ENCODE data around the gene VPS72.

VPS72 gene

DNA sequence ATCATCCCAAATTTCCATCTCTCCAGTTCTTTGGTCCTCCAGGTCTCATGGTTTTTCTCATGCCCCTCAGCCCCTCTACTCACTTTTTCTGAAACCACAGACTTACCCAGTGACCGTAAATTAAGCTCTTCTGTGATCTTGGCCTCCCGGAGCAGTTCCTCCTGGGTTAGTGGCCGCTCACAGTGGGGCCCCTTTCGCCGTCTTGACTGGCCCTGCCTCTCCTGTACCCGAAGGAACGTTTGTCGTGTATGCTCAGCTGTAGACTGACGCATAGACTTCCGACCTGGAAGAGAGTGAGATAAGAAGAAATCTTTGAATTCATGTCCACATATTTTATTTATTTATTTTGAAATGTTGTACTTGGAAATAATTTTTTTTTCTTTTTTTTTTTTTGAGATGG is 5.8 kb downstream of the VPS72 start:
- Histone ChIP-seq H3K36me3 (ENCODE audit: insufficient read depth, low read length) (peaks cover 14% of the 10 kb centered on the region; the same call in 1 of the 2 replicates), H3K79me2 (ENCODE audit: control insufficient read depth, insufficient read depth, low read length, unreplicated experiment) (peaks cover 23% of the 10 kb centered on the region), H3K27me3 (ENCODE audit: insufficient read depth, low read length) (no peaks in the 10 kb centered on the region), H3K27ac (ENCODE audit: low read depth, low read length) (no peak overlapping the region), H2AFZ (ENCODE audit: low read length, unreplicated experiment) (no peak overlapping the region), H3K4me3 (ENCODE audit: low read depth, low read length) (no peak overlapping the region), H3K4me1 (ENCODE audit: control insufficient read depth, insufficient read depth, low read length, unreplicated experiment) (peaks cover 4% of the 10 kb centered on the region)

DNA sequence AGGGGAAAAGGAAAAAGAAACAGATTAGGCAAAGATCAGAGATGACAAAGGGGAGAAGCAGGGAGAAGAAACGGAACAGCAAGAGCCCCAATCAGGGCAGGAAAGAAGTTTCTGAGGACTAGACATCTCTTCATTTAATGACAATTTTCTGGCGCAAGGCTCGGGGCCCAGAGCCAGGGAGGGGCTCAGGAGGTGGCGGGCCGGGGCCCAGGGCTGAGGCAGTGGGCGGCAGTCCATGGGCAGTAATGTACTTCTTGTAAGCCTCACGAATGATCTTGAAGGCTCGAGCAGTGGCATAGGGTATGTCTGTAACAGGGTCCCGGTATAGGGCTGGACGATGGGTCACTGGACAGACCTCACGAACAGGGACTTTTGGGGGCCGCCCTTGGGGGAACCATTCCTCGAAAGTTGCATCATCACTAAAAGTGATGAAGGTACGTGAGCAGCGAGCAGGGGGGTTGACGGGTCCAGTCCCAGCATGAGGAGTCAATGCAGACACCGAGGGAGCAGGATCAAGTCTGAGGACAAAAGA is 13.4 kb downstream of the VPS72 start:
- no peaks in the 10 kb centered on the region for H3K79me2 ChIP-seq (ENCODE audit: control insufficient read depth, insufficient read depth, low read length, unreplicated experiment)
- H3K27ac ChIP-seq (ENCODE audit: low read depth, low read length) = no peak overlapping the region
- peaks cover 4% of the 10 kb centered on the region for H3K36me3 ChIP-seq (ENCODE audit: insufficient read depth, low read length)
- no peak overlapping the region for H3K4me3 ChIP-seq (ENCODE audit: low read depth, low read length)
- no peaks in the 10 kb centered on the region for H3K4me1 ChIP-seq (ENCODE audit: control insufficient read depth, insufficient read depth, low read length, unreplicated experiment)
- H3K27me3 ChIP-seq (ENCODE audit: insufficient read depth, low read length) = no peaks in the 10 kb centered on the region
- no peak overlapping the region for H2AFZ ChIP-seq (ENCODE audit: low read length, unreplicated experiment)

- no peak within 1 kb of the TSS for H2AFZ ChIP-seq (ENCODE audit: low read length, unreplicated experiment)
- H3K4me1 ChIP-seq (ENCODE audit: control insufficient read depth, insufficient read depth, low read length, unreplicated experiment) = no peaks in the 10 kb centered on the region
- H3K4me3 ChIP-seq (ENCODE audit: low read depth, low read length) = no peak within 1 kb of the TSS
- no peaks in the 10 kb centered on the region for H3K27me3 ChIP-seq (ENCODE audit: insufficient read depth, low read length)
- H3K79me2 ChIP-seq (ENCODE audit: control insufficient read depth, insufficient read depth, low read length, unreplicated experiment) = no peaks in the 10 kb centered on the region
- no peak within 1 kb of the TSS for H3K27ac ChIP-seq (ENCODE audit: low read depth, low read length)
- H3K36me3 ChIP-seq (ENCODE audit: insufficient read depth, low read length) = peaks cover 1% of the 10 kb centered on the region; the same call in 1 of the 2 replicates
These were observed 14.1 kb downstream of the VPS72 start, which contains the start of gene TMOD4 for GRCh38 chr1:151175863-151176262. TSS of gene TMOD4 (minus strand) at chr1:151175981. CDS start at chr1:151174875, 1,106 bp downstream.

DNA sequence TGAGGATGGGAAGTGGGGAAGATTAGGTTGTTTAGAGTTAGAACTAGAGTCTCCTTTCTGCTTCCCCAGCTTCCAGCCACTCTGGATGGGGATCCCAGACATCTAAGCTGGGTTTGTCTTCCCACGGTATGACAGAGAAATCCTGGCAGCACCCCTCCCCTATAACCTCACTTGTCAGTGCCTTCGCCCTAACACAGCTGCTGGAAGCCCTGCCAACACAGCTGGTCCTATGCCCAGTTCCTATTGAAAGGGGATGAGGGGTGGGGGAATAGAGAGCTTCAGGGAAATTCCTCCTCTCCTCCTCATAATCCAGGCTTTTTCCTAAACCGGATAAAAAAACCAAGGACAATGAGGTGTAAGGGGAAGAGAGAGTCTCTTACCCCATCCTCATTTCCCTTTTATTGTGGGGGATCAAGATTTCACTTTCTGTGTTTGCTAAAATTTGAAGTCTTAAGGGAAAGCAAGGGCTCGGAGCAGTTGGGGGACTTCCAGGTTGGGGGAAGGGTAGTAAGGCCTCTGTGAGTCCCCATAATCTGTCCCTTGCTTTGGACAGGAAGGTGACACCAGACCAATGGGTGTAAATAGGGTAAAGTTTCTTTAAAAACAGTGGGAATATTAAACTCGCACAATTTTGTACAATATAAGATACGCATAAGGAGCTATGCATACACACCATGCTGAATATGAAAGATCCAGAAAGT is 14.8 kb downstream of the VPS72 start:
- Histone ChIP-seq H3K27ac (ENCODE audit: low read depth, low read length) (no peak overlapping the region), H3K36me3 (ENCODE audit: insufficient read depth, low read length) (no peaks in the 10 kb centered on the region; the same call in 1 of the 2 replicates), H3K4me1 (ENCODE audit: control insufficient read depth, insufficient read depth, low read length, unreplicated experiment) (no peaks in the 10 kb centered on the region), H3K79me2 (ENCODE audit: control insufficient read depth, insufficient read depth, low read length, unreplicated experiment) (no peaks in the 10 kb centered on the region), H2AFZ (ENCODE audit: low read length, unreplicated experiment) (no peak overlapping the region), H3K27me3 (ENCODE audit: insufficient read depth, low read length) (no peaks in the 10 kb centered on the region), H3K4me3 (ENCODE audit: low read depth, low read length) (no peak overlapping the region)

DNA sequence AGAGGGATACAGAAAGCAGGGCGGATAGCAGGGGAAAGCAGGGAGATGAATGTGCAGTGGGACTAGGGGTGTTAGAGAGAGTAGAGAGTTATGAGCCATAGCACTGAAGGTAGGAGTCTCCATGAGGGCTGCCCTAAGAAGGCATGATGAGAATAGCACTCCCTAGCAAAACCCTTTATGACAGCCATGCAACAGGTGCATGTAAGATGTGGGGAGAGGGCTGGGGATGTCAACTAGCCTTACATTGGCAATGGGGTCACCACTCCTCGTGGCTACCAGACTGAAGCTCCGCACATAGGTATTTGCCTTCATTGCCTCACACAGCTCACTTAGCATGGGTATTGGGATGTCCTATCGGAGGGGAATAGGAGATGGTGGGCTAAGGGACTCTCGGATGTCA is 18.8 kb downstream of the VPS72 start:
- peaks cover 9% of the 10 kb centered on the region for H3K4me1 ChIP-seq (ENCODE audit: control insufficient read depth, insufficient read depth, low read length, unreplicated experiment)
- H3K36me3 ChIP-seq (ENCODE audit: insufficient read depth, low read length) = peaks cover 3% of the 10 kb centered on the region; the same call in 1 of the 2 replicates
- no peak overlapping the region for H3K27ac ChIP-seq (ENCODE audit: low read depth, low read length)
- H3K27me3 ChIP-seq (ENCODE audit: insufficient read depth, low read length) = no peaks in the 10 kb centered on the region
- no peak overlapping the region for H2AFZ ChIP-seq (ENCODE audit: low read length, unreplicated experiment)
- H3K79me2 ChIP-seq (ENCODE audit: control insufficient read depth, insufficient read depth, low read length, unreplicated experiment) = peaks cover 12% of the 10 kb centered on the region
- H3K4me3 ChIP-seq (ENCODE audit: low read depth, low read length) = no peak overlapping the region

GRCh38 chr1:151167116-151167515 is 22.9 kb downstream of the VPS72 start:
- Histone ChIP-seq H3K4me1 (ENCODE audit: control insufficient read depth, insufficient read depth, low read length, unreplicated experiment) (peaks cover 17% of the 10 kb centered on the region), H3K4me3 (ENCODE audit: low read depth, low read length) (peak overlapping the region; percentile 87), H2AFZ (ENCODE audit: low read length, unreplicated experiment) (no peak overlapping the region), H3K36me3 (ENCODE audit: insufficient read depth, low read length) (peaks cover 3% of the 10 kb centered on the region; the same call in 1 of the 2 replicates), H3K27ac (ENCODE audit: low read depth, low read length) (no peak overlapping the region), H3K27me3 (ENCODE audit: insufficient read depth, low read length) (no peaks in the 10 kb centered on the region), H3K79me2 (ENCODE audit: control insufficient read depth, insufficient read depth, low read length, unreplicated experiment) (peaks cover 24% of the 10 kb centered on the region)

DNA sequence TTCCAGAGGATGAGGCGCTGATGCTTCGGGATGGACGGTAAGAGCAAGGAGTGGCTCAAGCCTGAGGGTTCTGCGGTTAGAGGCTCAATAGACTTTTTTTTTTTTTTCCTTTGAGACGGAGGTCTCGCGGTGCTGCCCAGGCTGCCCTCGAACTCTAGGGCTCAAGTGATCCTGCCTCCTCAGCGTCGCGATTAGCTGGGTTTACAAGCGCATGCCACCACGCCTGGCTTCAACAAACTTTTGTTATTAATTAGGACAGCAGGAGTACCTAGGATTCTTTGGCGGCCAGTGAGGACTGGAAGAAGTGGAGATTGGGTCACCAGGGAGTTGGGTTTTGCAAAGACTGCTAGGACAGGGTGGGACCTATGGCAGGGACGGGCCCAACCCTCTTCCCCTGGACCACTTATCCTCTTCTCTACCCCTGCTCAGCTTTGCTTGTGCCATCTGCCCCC is 23.5 kb downstream of the VPS72 start:
- Histone ChIP-seq H3K27ac (ENCODE audit: low read depth, low read length) (peak overlapping the region; percentile 61), H3K27me3 (ENCODE audit: insufficient read depth, low read length) (no peaks in the 10 kb centered on the region), H2AFZ (ENCODE audit: low read length, unreplicated experiment) (peak overlapping the region; percentile 76), H3K36me3 (ENCODE audit: insufficient read depth, low read length) (peaks cover 3% of the 10 kb centered on the region; the same call in 1 of the 2 replicates), H3K4me3 (ENCODE audit: low read depth, low read length) (peak overlapping the region; percentile 87), H3K79me2 (ENCODE audit: control insufficient read depth, insufficient read depth, low read length, unreplicated experiment) (peaks cover 24% of the 10 kb centered on the region), H3K4me1 (ENCODE audit: control insufficient read depth, insufficient read depth, low read length, unreplicated experiment) (peaks cover 17% of the 10 kb centered on the region)

GRCh38 chr1:151165738-151166504 is 24.1 kb downstream of the VPS72 start, which contains the start of the genes LYSMD1 and SCNM1:
TSS of gene LYSMD1 (minus strand) at chr1:151165902. CDS start at chr1:151165258, 644 bp downstream.
TSS of gene SCNM1 (plus strand) at chr1:151166144. CDS start at chr1:151166153, 9 bp downstream.
- Histone ChIP-seq H3K79me2 (ENCODE audit: control insufficient read depth, insufficient read depth, low read length, unreplicated experiment) (peaks cover 24% of the 10 kb centered on the region), H2AFZ (ENCODE audit: low read length, unreplicated experiment) (peak within 1 kb of the TSS; percentile 76), H3K27me3 (ENCODE audit: insufficient read depth, low read length) (no peaks in the 10 kb centered on the region), H3K4me3 (ENCODE audit: low read depth, low read length) (peak within 1 kb of the TSS; percentile 87), H3K27ac (ENCODE audit: low read depth, low read length) (peak within 1 kb of the TSS; percentile 61), H3K36me3 (ENCODE audit: insufficient read depth, low read length) (peaks cover 3% of the 10 kb centered on the region; the same call in 1 of the 2 replicates), H3K4me1 (ENCODE audit: control insufficient read depth, insufficient read depth, low read length, unreplicated experiment) (peaks cover 17% of the 10 kb centered on the region)

GRCh38 chr1:151165281-151165737 is 24.7 kb downstream of the VPS72 start:
- H3K27ac ChIP-seq (ENCODE audit: low read depth, low read length) = peak overlapping the region; percentile 51
- H3K4me1 ChIP-seq (ENCODE audit: control insufficient read depth, insufficient read depth, low read length, unreplicated experiment) = peaks cover 17% of the 10 kb centered on the region
- no peaks in the 10 kb centered on the region for H3K27me3 ChIP-seq (ENCODE audit: insufficient read depth, low read length)
- peak overlapping the region; percentile 53 for H2AFZ ChIP-seq (ENCODE audit: low read length, unreplicated experiment)
- peaks cover 6% of the 10 kb centered on the region; the same call in 1 of the 2 replicates for H3K36me3 ChIP-seq (ENCODE audit: insufficient read depth, low read length)
- peaks cover 24% of the 10 kb centered on the region for H3K79me2 ChIP-seq (ENCODE audit: control insufficient read depth, insufficient read depth, low read length, unreplicated experiment)
- peak overlapping the region; percentile 87 for H3K4me3 ChIP-seq (ENCODE audit: low read depth, low read length)

GRCh38 chr1:151164732-151165280 is 25.2 kb downstream of the VPS72 start:
- Histone ChIP-seq H3K4me1 (ENCODE audit: control insufficient read depth, insufficient read depth, low read length, unreplicated experiment) (peaks cover 17% of the 10 kb centered on the region), H3K27ac (ENCODE audit: low read depth, low read length) (no peak overlapping the region), H3K27me3 (ENCODE audit: insufficient read depth, low read length) (no peaks in the 10 kb centered on the region), H3K79me2 (ENCODE audit: control insufficient read depth, insufficient read depth, low read length, unreplicated experiment) (peaks cover 24% of the 10 kb centered on the region), H3K4me3 (ENCODE audit: low read depth, low read length) (peak overlapping the region; percentile 87), H3K36me3 (ENCODE audit: insufficient read depth, low read length) (peaks cover 6% of the 10 kb centered on the region; the same call in 1 of the 2 replicates), H2AFZ (ENCODE audit: low read length, unreplicated experiment) (peak overlapping the region; percentile 53)

Measured in ACC112 (cell line).